Measurements from ENCODE around the gene TAAR2.
"Not testable (repeated sequence)": the region's sequence is repeated elsewhere in the genome, so short reads cannot be mapped to it uniquely, and the experiment has no call there.

Gene TAAR2

DNA sequence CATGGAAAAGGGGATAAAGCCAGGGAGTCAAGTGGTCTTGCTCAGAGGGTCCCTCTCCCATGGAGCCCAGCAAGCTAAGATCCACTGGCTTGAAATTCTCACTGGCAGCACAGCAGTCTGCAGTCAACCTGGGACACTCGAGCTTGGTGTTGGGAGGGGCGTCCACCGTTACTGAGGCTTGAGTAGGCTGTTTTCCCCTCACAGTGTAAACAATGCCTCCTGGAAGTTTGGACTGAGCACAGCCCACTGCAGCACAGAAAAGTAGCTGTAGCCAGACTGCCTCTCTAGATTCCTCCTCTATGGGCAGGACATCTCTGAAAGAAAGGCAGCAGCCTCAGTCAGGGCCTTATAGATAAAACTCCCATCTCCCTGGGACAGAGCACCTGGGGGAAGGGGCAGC is 11.2 kb upstream of the TAAR2 start:
- H3K9me3 ChIP-seq (ENCODE audit: control insufficient read depth, low read length); H2AFZ ChIP-seq (ENCODE audit: low read depth, low read length); H3K4me1 ChIP-seq (ENCODE audit: control insufficient read depth, insufficient read depth, low read depth, low read length); H3K14ac ChIP-seq (ENCODE audit: low read length in 2 of 2); H3K36me3 ChIP-seq (ENCODE audit: control insufficient read depth in 1 of 2, insufficient read depth in 2 of 2, low read depth in 1 of 2, low read length in 2 of 2); H4K91ac ChIP-seq (ENCODE audit: low read length); H3K9ac ChIP-seq (ENCODE audit: low read length); H3K4me2 ChIP-seq (ENCODE audit: low read length, poor library complexity, severe bottlenecking); H3K4me3 ChIP-seq (ENCODE audit: insufficient read depth in 1 of 2, low read depth in 1 of 2, low read length in 2 of 2); DNase-seq; H2BK12ac ChIP-seq (ENCODE audit: low read length in 2 of 2); H3K27ac ChIP-seq (ENCODE audit: low read length, poor library complexity, severe bottlenecking); H2AK5ac ChIP-seq (ENCODE audit: low read length, severe bottlenecking); H3K23ac ChIP-seq (ENCODE audit: low read length in 2 of 2); H3K79me1 ChIP-seq (replicated peaks; ENCODE audit: low read length, poor library complexity, severe bottlenecking); H3K18ac ChIP-seq (ENCODE audit: low read depth in 1 of 2, low read length in 2 of 2); H2BK120ac ChIP-seq (ENCODE audit: low read depth, low read length); H3K4ac ChIP-seq (ENCODE audit: low read depth in 1 of 2, low read length in 2 of 2); H2BK15ac ChIP-seq (ENCODE audit: low read depth, poor library complexity, severe bottlenecking); H2BK5ac ChIP-seq (ENCODE audit: low read depth, low read length, poor library complexity, severe bottlenecking); H4K8ac ChIP-seq (ENCODE audit: low read length): not testable (repeated sequence)
- peaks cover 10 to 25% of the 10 kb centered on the region in 2 experiments for H3K27me3 ChIP-seq (ENCODE audit: control insufficient read depth in 1 of 2, insufficient read depth in 1 of 2, low read length in 2 of 2)
- 30% methylated on average over 3 of the region's 3 CpGs for WGBS

DNA sequence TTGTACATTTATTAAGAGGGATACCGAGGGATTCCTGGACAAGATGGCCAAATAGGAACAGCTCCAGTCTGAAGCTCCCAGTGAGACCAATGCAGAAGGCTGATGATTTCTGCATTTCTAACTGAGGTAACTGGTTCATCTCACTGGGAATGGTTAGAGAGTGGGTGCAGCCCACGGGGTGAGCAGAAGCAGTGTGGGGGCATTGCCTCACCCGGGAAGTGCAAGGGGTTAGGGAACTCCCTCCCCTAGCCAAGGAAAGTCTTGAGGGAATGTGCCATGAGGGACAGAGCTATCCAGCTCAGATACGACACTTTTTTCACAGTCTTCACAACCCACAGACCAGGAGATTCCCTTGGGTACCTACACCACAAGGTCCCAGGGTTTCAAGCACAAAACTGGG is 10.7 kb upstream of the TAAR2 start:
- Histone ChIP-seq H2BK5ac (ENCODE audit: low read depth, low read length, poor library complexity, severe bottlenecking) (no peak overlapping the region), H3K9me3 (ENCODE audit: control insufficient read depth, low read length) (peaks cover 5% of the 10 kb centered on the region), H3K14ac (ENCODE audit: low read length in 2 of 2) (no peak overlapping the region), H3K4me3 (ENCODE audit: insufficient read depth in 1 of 2, low read depth in 1 of 2, low read length in 2 of 2) (no peak overlapping the region), H2AK5ac (ENCODE audit: low read length, severe bottlenecking) (no peak overlapping the region), H2BK15ac (ENCODE audit: low read depth, poor library complexity, severe bottlenecking) (no peak overlapping the region), H3K79me1 (replicated peaks; ENCODE audit: low read length, poor library complexity, severe bottlenecking) (no peaks in the 10 kb centered on the region), H4K8ac (ENCODE audit: low read length) (no peak overlapping the region), H2AFZ (ENCODE audit: low read depth, low read length) (no peak overlapping the region), H4K91ac (ENCODE audit: low read length) (no peak overlapping the region), H3K4ac (ENCODE audit: low read depth in 1 of 2, low read length in 2 of 2) (no peak overlapping the region), H2BK12ac (ENCODE audit: low read length in 2 of 2) (no peak overlapping the region), H3K4me1 (ENCODE audit: control insufficient read depth, insufficient read depth, low read depth, low read length) (no peaks in the 10 kb centered on the region), H3K4me2 (ENCODE audit: low read length, poor library complexity, severe bottlenecking) (no peak overlapping the region), H3K36me3 (ENCODE audit: control insufficient read depth in 1 of 2, insufficient read depth in 2 of 2, low read depth in 1 of 2, low read length in 2 of 2) (no peaks in the 10 kb centered on the region), H3K27me3 (ENCODE audit: control insufficient read depth in 1 of 2, insufficient read depth in 1 of 2, low read length in 2 of 2) (peaks cover 10 to 25% of the 10 kb centered on the region in 2 experiments), H3K27ac (ENCODE audit: low read length, poor library complexity, severe bottlenecking) (no peak overlapping the region), H2BK120ac (ENCODE audit: low read depth, low read length) (no peak overlapping the region), H3K23ac (ENCODE audit: low read length in 2 of 2) (no peak overlapping the region), H3K9ac (ENCODE audit: low read length) (no peak overlapping the region), H3K18ac (ENCODE audit: low read depth in 1 of 2, low read length in 2 of 2) (no peak overlapping the region)
- no peak for DNase-seq
- WGBS = 89% methylated on average over 4 of the region's 4 CpGs

DNA sequence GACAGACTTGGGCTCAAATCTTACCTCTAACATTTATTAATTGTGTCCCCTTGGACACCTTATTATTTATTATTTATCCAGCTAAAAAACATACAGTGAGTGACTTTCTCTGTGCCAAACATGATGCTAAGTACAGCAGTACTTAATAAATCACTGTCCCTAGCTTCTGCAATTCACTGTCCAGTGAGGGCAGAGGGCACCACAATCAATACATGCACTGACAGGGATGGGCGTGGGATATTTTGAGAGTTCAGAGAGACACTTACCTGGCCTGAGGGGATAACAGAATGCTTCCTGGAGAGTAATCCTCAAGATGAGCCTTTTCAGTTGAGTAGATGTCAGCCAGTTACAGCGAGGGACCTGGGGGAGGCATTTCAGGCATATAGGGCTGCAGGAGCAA is 9.3 kb upstream of the TAAR2 start:
- WGBS = 87% methylated on average over 2 of the region's 2 CpGs
- no peaks in the 10 kb centered on the region for H3K4me1 ChIP-seq (ENCODE audit: control insufficient read depth, insufficient read depth, low read depth, low read length)
- no peak overlapping the region for H3K27ac ChIP-seq (ENCODE audit: low read length, poor library complexity, severe bottlenecking)
- no peak overlapping the region for H3K14ac ChIP-seq (ENCODE audit: low read length in 2 of 2)
- H3K27me3 ChIP-seq (ENCODE audit: control insufficient read depth in 1 of 2, insufficient read depth in 1 of 2, low read length in 2 of 2) = peaks cover 10 to 25% of the 10 kb centered on the region in 2 experiments
- H3K9ac ChIP-seq (ENCODE audit: low read length) = no peak overlapping the region
- H3K36me3 ChIP-seq (ENCODE audit: control insufficient read depth in 1 of 2, insufficient read depth in 2 of 2, low read depth in 1 of 2, low read length in 2 of 2) = no peaks in the 10 kb centered on the region
- H3K79me1 ChIP-seq (replicated peaks; ENCODE audit: low read length, poor library complexity, severe bottlenecking) = no peaks in the 10 kb centered on the region
- H4K91ac ChIP-seq (ENCODE audit: low read length) = no peak overlapping the region
- H3K4me2 ChIP-seq (ENCODE audit: low read length, poor library complexity, severe bottlenecking) = no peak overlapping the region
- H3K18ac ChIP-seq (ENCODE audit: low read depth in 1 of 2, low read length in 2 of 2) = no peak overlapping the region
- no peak overlapping the region for H2AFZ ChIP-seq (ENCODE audit: low read depth, low read length)
- H2BK120ac ChIP-seq (ENCODE audit: low read depth, low read length) = no peak overlapping the region
- no peak overlapping the region for H2AK5ac ChIP-seq (ENCODE audit: low read length, severe bottlenecking)
- no peak overlapping the region for H2BK5ac ChIP-seq (ENCODE audit: low read depth, low read length, poor library complexity, severe bottlenecking)
- no peak overlapping the region for H3K4ac ChIP-seq (ENCODE audit: low read depth in 1 of 2, low read length in 2 of 2)
- H4K8ac ChIP-seq (ENCODE audit: low read length) = no peak overlapping the region
- H2BK15ac ChIP-seq (ENCODE audit: low read depth, poor library complexity, severe bottlenecking) = no peak overlapping the region
- DNase-seq = no peak
- peaks cover 5% of the 10 kb centered on the region for H3K9me3 ChIP-seq (ENCODE audit: control insufficient read depth, low read length)
- no peak overlapping the region for H3K4me3 ChIP-seq (ENCODE audit: insufficient read depth in 1 of 2, low read depth in 1 of 2, low read length in 2 of 2)
- H2BK12ac ChIP-seq (ENCODE audit: low read length in 2 of 2) = no peak overlapping the region
- H3K23ac ChIP-seq (ENCODE audit: low read length in 2 of 2) = no peak overlapping the region

DNA sequence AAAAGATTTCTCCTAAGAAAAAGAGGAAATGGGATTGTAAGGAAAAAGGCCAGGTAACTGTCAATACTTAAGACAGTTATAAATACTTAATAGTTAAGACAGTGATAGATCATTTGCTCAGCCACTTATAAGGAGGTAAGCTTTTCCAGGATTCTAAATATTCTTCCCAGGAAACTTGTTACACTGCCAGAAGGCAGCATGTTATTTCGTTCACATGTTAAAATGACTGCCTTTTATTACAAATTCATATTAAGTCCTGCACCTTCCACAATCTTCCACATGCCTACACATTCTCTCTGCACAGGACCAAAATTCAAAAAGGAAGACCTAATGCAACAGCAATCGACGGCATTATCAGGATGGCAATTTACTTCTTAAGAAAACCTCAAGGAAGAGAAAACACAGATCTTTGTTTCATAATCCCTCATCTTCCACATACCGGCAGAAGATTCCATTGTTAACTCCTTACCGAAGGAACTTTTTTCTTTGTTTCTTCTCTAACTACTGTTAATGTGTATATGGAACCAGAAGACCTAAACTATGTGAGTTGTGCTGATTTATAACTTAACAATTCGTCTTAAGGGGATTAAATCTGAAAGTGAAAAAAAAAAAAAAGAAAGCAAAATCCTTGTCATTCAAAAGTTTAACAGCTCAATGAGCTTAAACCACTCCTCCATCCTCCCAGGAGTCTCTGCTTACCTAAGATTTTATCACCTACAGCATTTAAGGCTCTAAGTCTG is 799 bp downstream of the TAAR2 start:
- Histone ChIP-seq H2AFZ (ENCODE audit: low read depth, low read length) (no peak overlapping the region), H3K9ac (ENCODE audit: low read length) (no peak overlapping the region), H3K4me3 (ENCODE audit: insufficient read depth in 1 of 2, low read depth in 1 of 2, low read length in 2 of 2) (no peak overlapping the region), H3K4ac (ENCODE audit: low read depth in 1 of 2, low read length in 2 of 2) (no peak overlapping the region), H2BK5ac (ENCODE audit: low read depth, low read length, poor library complexity, severe bottlenecking) (no peak overlapping the region), H2AK5ac (ENCODE audit: low read length, severe bottlenecking) (no peak overlapping the region), H4K8ac (ENCODE audit: low read length) (no peak overlapping the region), H3K14ac (ENCODE audit: low read length in 2 of 2) (no peak overlapping the region), H3K36me3 (ENCODE audit: control insufficient read depth in 1 of 2, insufficient read depth in 2 of 2, low read depth in 1 of 2, low read length in 2 of 2) (no peaks in the 10 kb centered on the region), H3K18ac (ENCODE audit: low read depth in 1 of 2, low read length in 2 of 2) (no peak overlapping the region), H3K27me3 (ENCODE audit: control insufficient read depth in 1 of 2, insufficient read depth in 1 of 2, low read length in 2 of 2) (peaks cover 0 to 18% of the 10 kb centered on the region in 2 experiments), H3K9me3 (ENCODE audit: control insufficient read depth, low read length) (no peaks in the 10 kb centered on the region), H3K27ac (ENCODE audit: low read length, poor library complexity, severe bottlenecking) (no peak overlapping the region), H2BK120ac (ENCODE audit: low read depth, low read length) (no peak overlapping the region), H3K4me2 (ENCODE audit: low read length, poor library complexity, severe bottlenecking) (no peak overlapping the region), H2BK12ac (ENCODE audit: low read length in 2 of 2) (no peak overlapping the region), H3K23ac (ENCODE audit: low read length in 2 of 2) (no peak overlapping the region), H3K4me1 (ENCODE audit: control insufficient read depth, insufficient read depth, low read depth, low read length) (no peaks in the 10 kb centered on the region), H2BK15ac (ENCODE audit: low read depth, poor library complexity, severe bottlenecking) (no peak overlapping the region), H3K79me1 (replicated peaks; ENCODE audit: low read length, poor library complexity, severe bottlenecking) (no peaks in the 10 kb centered on the region), H4K91ac (ENCODE audit: low read length) (no peak overlapping the region)
- DNase-seq = no peak
- WGBS = 55% methylated on average over 3 of the region's 6 CpGs
